Effector memory CD4-positive, alpha-beta T cell (primary cell): ENCODE measurements around the gene DTL.

ENCODE experiments used
- DNase-seq, 3 donors: peaks; one replicate each; pipeline ENCODE4 v3.0.0-alpha.2; 2020
- H3K27ac ChIP-seq: 2 replicates; pipeline ENCODE4 v1.7.0; 2013; ENCODE audit warnings: mild to moderate bottlenecking, low read length, moderate library complexity; ENCODE audit not compliant: insufficient read depth, poor library complexity, severe bottlenecking
- H3K27me3 ChIP-seq: replicated peaks from 2 replicates; pipeline ENCODE4 v1.7.0; 2013; ENCODE audit warnings: mild to moderate bottlenecking, low read length; ENCODE audit not compliant: insufficient read depth, control insufficient read depth, poor library complexity, severe bottlenecking
- H3K36me3 ChIP-seq: 2 replicates; pipeline ENCODE4 v1.7.0; 2013; ENCODE audit warnings: mild to moderate bottlenecking, low read length, moderate library complexity; ENCODE audit not compliant: control insufficient read depth, insufficient read depth
- H3K4me1 ChIP-seq: 2 replicates; pipeline ENCODE4 v1.7.0; 2013; ENCODE audit warnings: low read length, mild to moderate bottlenecking; ENCODE audit not compliant: control insufficient read depth, insufficient read depth, poor library complexity, severe bottlenecking
- H3K4me3 ChIP-seq: 2 replicates; pipeline ENCODE4 v1.7.0; 2013; ENCODE audit warnings: low read length, low read depth, mild to moderate bottlenecking; ENCODE audit not compliant: insufficient read depth, poor library complexity, severe bottlenecking
- H3K9me3 ChIP-seq: 2 replicates; pipeline ENCODE4 v1.7.0; 2013; ENCODE audit warnings: mild to moderate bottlenecking, low read length, moderate library complexity; ENCODE audit not compliant: control insufficient read depth

DTL gene

GRCh38 chr1:212082765-212083406, 47.3 kb downstream of the DTL start:
- no peaks in the 10 kb centered on the region for H3K4me1 ChIP-seq
- no peaks in the 10 kb centered on the region for H3K9me3 ChIP-seq
- no peak for DNase-seq
- H3K36me3 ChIP-seq: no peaks in the 10 kb centered on the region
- H3K27me3 ChIP-seq: no peaks in the 10 kb centered on the region
- H3K4me3 ChIP-seq: no peak overlapping the region
- H3K27ac ChIP-seq: no peak overlapping the region

- no peak for DNase-seq
Measured at GRCh38 chr1:212089560-212090163, 54.1 kb downstream of the DTL start.

DNA sequence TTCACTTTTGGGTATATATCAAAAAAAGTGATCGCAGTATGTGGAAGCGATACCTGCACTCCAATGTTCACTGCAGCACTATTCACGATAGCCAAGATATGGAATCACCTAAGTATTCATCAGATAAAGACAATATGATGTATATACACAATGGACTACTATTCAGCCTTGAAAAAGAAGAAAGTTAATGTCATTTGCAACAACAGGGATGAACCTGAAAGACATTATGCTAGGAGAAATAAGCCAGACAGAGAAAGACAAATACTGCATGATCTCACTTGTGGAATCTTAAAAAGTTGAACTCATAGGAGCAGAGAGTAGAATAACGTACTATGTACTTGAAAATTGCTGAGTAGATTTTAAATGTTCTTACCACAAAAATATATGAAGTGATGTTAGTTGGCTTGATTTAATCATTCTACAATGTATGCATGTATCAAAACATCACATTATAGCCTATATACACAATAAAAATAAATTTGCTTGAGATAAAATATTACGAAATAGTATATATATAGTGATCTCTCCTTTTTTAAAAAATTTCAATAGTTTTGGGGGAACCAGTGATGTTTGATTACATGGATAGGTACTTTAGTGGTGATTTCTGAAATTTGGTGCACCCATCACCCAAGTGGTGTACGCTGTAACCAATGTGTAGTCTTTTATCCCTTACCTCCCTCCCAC, 56.0 kb downstream of the DTL start:
- Histone ChIP-seq H3K9me3 (no peaks in the 10 kb centered on the region), H3K4me3 (no peak overlapping the region), H3K4me1 (no peaks in the 10 kb centered on the region), H3K27ac (no peak overlapping the region), H3K27me3 (no peaks in the 10 kb centered on the region), H3K36me3 (no peaks in the 10 kb centered on the region)
- no peak for DNase-seq

More at GRCh38 chr1:212089560-212090163, 54.1 kb downstream of the DTL start:
- H3K27ac ChIP-seq: no peak overlapping the region
- no peaks in the 10 kb centered on the region for H3K36me3 ChIP-seq
- no peaks in the 10 kb centered on the region for H3K27me3 ChIP-seq
- no peaks in the 10 kb centered on the region for H3K4me1 ChIP-seq
- no peak overlapping the region for H3K4me3 ChIP-seq
- no peaks in the 10 kb centered on the region for H3K9me3 ChIP-seq

GRCh38 chr1:212097360-212097759, 61.8 kb downstream of the DTL start:
- H3K27ac ChIP-seq: no peak overlapping the region
- no peaks in the 10 kb centered on the region for H3K36me3 ChIP-seq
- no peaks in the 10 kb centered on the region for H3K4me1 ChIP-seq
- DNase-seq: no peak
- no peaks in the 10 kb centered on the region for H3K27me3 ChIP-seq
- no peaks in the 10 kb centered on the region for H3K9me3 ChIP-seq
- no peak overlapping the region for H3K4me3 ChIP-seq

GRCh38 chr1:212098310-212098709, 62.8 kb downstream of the DTL start:
- Histone ChIP-seq H3K36me3 (no peaks in the 10 kb centered on the region), H3K4me1 (no peaks in the 10 kb centered on the region), H3K9me3 (no peaks in the 10 kb centered on the region), H3K4me3 (no peak overlapping the region), H3K27ac (no peak overlapping the region), H3K27me3 (no peaks in the 10 kb centered on the region)
- DNase-seq: no peak

DNA sequence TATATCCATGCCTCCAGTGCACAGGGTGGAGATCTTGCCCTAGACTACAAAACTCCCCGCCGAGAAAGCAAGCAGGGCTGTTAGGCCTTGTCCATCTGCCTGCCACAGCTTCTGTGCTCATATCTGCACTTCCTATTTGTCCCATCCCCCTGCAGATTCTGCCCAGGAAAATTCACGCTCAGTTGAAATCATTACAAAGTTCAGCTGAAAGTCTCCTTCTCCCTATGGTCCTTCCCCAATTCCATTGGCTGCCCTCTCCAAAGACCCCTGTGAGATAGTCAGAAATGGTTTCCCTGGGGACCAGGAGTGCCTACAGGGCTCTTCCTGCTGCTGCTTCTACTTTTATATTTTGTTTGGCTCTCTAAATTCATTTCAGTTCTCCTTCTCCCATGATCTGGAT, 63.2 kb downstream of the DTL start:
- no peak for DNase-seq

DNA sequence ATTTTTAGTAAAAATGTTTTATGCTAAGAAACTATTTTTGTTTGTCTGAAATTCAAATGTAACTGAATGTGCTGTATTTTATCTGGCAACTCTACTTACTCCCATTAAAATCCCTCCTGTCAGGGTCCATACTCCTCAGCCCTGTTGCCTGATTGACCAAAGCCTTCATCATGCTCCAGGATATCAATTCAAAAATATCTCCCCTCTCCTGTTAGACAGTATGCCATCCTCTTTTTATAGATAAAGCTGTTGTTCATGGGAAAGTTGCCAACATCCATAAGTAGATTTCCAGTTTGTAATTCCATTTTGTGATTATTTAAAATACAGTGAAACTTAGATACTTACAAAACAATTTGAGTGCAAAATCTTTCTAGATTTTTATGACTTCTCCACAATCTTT, 65.7 kb downstream of the DTL start:
- H3K9me3 ChIP-seq: no peaks in the 10 kb centered on the region
- no peaks in the 10 kb centered on the region for H3K27me3 ChIP-seq
- no peaks in the 10 kb centered on the region for H3K4me1 ChIP-seq
- no peak for DNase-seq
- no peak overlapping the region for H3K4me3 ChIP-seq
- no peaks in the 10 kb centered on the region for H3K36me3 ChIP-seq
- no peak overlapping the region for H3K27ac ChIP-seq

More for the DNA sequence above, 63.2 kb downstream of the DTL start:
- Histone ChIP-seq H3K27me3 (no peaks in the 10 kb centered on the region), H3K4me1 (no peaks in the 10 kb centered on the region), H3K9me3 (no peaks in the 10 kb centered on the region), H3K36me3 (no peaks in the 10 kb centered on the region), H3K27ac (no peak overlapping the region), H3K4me3 (no peak overlapping the region)

- Histone ChIP-seq H3K36me3 (no peaks in the 10 kb centered on the region), H3K4me3 (no peak overlapping the region)
- DNase-seq: no peak
Measured at GRCh38 chr1:212101735-212102134, 66.2 kb downstream of the DTL start.

DNA sequence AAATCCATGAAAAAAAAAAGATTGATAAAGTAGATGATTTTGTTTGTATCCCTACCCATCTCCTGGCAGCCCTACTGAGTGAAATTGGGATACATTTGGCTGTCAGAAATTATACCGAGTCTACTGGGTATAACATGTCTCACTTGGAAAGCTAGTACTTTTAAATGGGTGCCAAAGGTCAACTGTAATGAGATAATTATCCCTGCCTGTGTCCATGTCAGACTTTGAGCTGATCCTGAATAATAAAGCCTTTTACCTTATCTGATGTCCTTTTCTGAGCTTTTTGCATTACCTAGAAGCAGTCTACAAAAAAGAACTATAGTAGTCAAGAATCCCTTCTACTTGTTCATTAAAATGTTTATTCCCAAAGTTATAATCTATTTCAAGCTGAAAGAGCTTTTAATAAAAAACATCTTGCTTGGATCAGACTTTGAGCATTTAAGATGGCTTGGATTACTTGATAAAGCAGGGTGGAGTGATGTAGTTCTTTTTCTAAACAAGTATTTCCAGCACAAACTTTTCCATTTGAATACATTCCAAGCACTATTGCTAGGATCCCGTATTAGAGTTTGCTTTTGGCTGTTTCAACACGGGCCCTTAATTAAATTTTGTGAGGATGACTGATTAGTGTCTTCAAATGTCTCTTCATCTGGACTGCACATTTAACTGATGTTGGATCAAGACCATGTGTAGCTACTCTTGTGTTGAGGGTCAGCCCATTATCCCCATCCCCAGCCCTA, 69.2 kb downstream of the DTL start:
- Histone ChIP-seq H3K4me1 (no peaks in the 10 kb centered on the region), H3K27me3 (no peaks in the 10 kb centered on the region), H3K4me3 (no peak overlapping the region), H3K27ac (no peak overlapping the region), H3K9me3 (no peaks in the 10 kb centered on the region), H3K36me3 (no peaks in the 10 kb centered on the region)
- DNase-seq: no peak

More at GRCh38 chr1:212101735-212102134, 66.2 kb downstream of the DTL start:
- Histone ChIP-seq H3K4me1 (no peaks in the 10 kb centered on the region), H3K27me3 (no peaks in the 10 kb centered on the region), H3K27ac (no peak overlapping the region), H3K9me3 (no peaks in the 10 kb centered on the region)
